GM18873 (cell line): ENCODE data around the gene DOCK3.
"Not testable (repeated sequence)": the region's sequence is repeated elsewhere in the genome, so short reads cannot be mapped to it uniquely, and the experiment has no call there.

Source experiments
- ATAC-seq: cut with Tn5 transposase; IDR thresholded peaks from one replicate; pipeline ENCODE4 v1.9.1; 2021; ENCODE audit warnings: mild to moderate bottlenecking, moderate library complexity, moderate number of reproducible peaks; ENCODE audit not compliant: unreplicated experiment, low FRiP score

Gene DOCK3

GRCh38 chr3:50862221-50862620, 187.5 kb downstream of the DOCK3 start:
- ATAC-seq = no peak

DNA sequence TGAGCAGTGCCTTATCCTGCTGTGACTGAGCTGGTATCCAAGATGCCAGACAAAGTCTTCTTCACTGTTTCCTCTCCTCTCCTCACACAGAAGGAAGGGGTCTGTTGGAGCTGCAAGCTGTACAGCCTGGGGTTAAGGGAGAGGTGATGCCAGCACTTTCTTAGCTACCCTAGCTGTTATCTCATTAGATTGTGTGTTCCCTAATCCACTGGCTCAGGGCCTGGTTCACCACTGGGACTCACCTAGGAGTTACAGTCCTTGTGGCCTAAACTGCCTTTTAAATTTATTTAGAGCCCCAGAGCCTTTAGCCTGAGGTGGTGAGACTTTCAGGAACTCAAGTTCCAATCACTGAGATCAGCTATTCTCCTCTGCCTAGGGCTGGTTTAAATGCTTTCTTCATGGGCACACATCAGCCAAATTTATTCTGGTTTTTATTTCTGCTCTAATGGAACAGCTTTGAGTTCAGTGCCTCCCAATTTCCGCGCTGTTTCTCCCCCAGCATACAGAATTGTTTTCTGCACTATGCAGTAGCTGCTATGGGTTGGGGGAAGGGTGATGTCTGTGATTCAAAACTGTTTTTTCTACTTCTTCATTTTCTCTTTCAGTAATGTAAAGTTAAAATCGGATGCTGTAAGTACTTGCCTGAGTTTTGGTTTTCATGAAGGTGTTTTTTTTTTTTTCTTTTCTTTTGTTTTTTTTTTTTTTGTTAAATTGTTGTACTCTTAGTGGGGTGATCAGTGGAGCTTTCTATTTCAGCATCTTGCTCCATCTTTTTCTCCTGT, 198.8 kb downstream of the DOCK3 start:
- ATAC-seq = no peak

- not testable (repeated sequence) for ATAC-seq
Measured at GRCh38 chr3:50874876-50875275, 200.1 kb downstream of the DOCK3 start.

GRCh38 chr3:50876947-50877346, 202.2 kb downstream of the DOCK3 start:
- no peak for ATAC-seq

DNA sequence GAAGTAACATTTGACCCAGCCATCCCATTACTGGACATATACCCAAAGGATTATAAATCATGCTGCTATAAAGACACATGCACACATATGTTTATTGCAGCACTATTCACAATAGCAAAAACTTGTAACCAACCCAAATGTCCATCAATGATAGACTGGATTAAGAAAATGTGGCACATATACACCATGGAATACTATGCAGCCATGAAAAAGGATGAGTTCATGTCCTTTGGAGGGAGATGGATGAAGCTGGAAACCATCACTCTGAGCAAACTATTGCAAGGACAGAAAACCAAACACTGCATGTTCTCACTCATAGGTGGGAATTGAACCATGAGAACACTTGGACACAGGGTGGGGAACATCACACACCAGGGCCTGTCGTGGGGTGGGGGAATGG, 208.0 kb downstream of the DOCK3 start:
- ATAC-seq = not testable (repeated sequence)

GRCh38 chr3:50883755-50884154, 209.0 kb downstream of the DOCK3 start:
- ATAC-seq = no peak

DNA sequence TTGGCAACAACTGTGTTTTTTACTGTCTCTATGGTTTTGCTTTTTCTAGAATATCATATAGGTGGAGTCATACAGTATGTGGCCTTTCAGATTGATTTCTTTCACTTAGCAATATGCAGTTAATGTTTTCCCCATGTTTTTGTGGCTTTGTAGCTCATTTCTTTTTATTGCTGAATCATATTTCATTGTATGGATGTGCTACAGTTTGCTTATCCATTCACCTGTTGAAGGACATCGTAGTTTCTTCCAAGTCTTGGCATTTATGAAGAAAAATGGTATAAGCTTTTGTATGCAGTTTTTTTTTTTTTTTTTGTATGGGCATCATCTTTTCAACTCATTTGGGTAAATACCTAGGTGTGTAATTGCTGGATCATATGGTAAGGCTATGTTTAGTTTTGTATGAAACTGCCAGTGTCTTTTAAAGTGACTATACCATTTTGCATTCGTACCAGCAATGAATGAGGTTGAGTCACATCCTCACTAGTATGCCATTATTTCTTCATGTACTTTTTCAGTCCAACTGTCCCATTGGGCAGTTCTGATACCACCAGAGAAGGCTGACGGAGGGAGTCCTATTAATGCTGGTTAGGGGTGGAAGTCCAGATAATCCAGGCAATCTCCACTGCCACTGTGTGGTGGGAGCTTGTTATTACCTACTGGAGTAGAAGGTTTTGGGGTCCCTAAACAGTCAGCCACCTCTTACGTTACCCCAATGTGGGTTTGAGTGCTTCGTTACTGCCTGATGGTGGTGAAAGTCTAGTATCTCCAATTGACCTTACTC, 210.5 kb downstream of the DOCK3 start:
- ATAC-seq = no peak

- no peak for ATAC-seq
Measured at GRCh38 chr3:50890688-50891344, 216.1 kb downstream of the DOCK3 start.

GRCh38 chr3:50901097-50901496, 226.4 kb downstream of the DOCK3 start:
- not testable (repeated sequence) for ATAC-seq

GRCh38 chr3:50912746-50913145, 238.0 kb downstream of the DOCK3 start:
- ATAC-seq = no peak

GRCh38 chr3:50913260-50913659, 238.5 kb downstream of the DOCK3 start:
- ATAC-seq = no peak

DNA sequence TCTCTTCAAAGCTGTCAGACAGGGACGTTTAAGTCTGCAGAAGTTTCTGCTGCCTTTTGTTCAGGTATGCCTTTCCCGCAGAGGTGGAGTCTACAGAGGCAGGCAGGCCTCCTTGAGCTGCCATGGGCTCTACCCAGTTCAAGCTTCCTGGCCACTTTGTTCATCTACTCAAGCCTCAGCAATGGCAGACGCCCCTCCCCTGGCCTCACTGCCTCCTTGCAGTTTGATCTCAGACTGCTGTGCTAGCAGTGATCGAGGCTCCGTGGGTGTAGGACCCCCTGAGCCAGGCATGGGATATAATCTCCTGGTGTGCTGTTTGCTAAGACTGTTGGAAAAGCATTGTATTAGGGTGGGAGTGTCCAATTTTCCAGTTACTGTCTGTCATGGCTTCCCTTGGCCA, 247.3 kb downstream of the DOCK3 start:
- ATAC-seq = not testable (repeated sequence)

- ATAC-seq = no peak
Measured at GRCh38 chr3:50923955-50924354, 249.2 kb downstream of the DOCK3 start.

- ATAC-seq = no peak
Measured at GRCh38 chr3:50924638-50925037, 249.9 kb downstream of the DOCK3 start.

DNA sequence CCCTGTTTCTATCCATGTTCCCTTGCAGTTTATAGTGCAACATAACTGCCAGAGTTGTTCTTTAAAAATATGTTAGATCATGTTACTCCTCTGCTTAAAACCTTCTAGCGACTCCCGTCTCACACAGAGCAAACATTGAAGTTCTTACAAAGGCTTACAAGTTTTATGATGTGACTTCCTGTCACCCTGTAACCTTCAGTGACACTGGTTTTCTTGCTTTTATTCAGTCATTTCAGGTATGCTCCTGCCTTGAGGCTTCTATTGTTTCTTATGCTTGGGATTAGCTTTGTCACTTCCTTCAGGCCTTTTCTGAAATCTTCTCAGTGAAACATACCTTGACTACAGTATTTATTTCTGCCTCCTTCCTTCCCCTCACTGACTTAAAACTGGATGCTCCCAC, 252.1 kb downstream of the DOCK3 start:
- no peak for ATAC-seq

- ATAC-seq = no peak
Measured at GRCh38 chr3:50930371-50931208, 255.9 kb downstream of the DOCK3 start.

- not testable (repeated sequence) for ATAC-seq
Measured at GRCh38 chr3:50932918-50933317, 258.2 kb downstream of the DOCK3 start.

- no peak for ATAC-seq
Measured at GRCh38 chr3:50936389-50936788, 261.7 kb downstream of the DOCK3 start.

GRCh38 chr3:50947419-50947818, 272.7 kb downstream of the DOCK3 start:
- ATAC-seq = no peak

GRCh38 chr3:50950591-50950990, 275.9 kb downstream of the DOCK3 start:
- no peak for ATAC-seq
